Gastrocnemius medialis (tissue), 4 donors: Measurements from ENCODE around the gene BICDL2.

Experiments
- CTCF ChIP-seq, 5 experiments: fragments of 450-650 bp in 3 of 5; fragments of 200-600 bp in 2 of 5; sonication (generic) in 2 of 5; IDR thresholded peaks in 4 of 5; conservative IDR thresholded peaks in 1 of 5; 1 replicate in 4 of 5; 2 replicates in 1 of 5; pipeline ENCODE4 v1.5.1; 2016 to 2019; ENCODE audit warnings: antibody characterized with exemption in 5 of 5, mild to moderate bottlenecking in 3 of 5, moderate library complexity in 3 of 5
- POLR2A ChIP-seq, 2 donors: fragments of 450-650 bp; IDR thresholded peaks; one replicate each; pipeline ENCODE4 v1.6.1; 2017; ENCODE audit warnings: antibody characterized with exemption in 2 of 2, mild to moderate bottlenecking in 2 of 2, moderate library complexity in 2 of 2

- TF ChIP-seq CTCF (IDR thresholded peaks at IDR 0.05 in 4 of 5, conservative IDR thresholded peaks at IDR 0.05 in 1 of 5) = no peak
- TF ChIP-seq POLR2A (IDR thresholded peaks at IDR 0.05) = no peak
Measured at GRCh38 chr16:3084491-3084890, 47.7 kb upstream of the BICDL2 start.
